Colonic mucosa (tissue), 4 donors: ENCODE results near the gene CCDC97. TPM values are rescaled to one million over a fixed set of nuclear protein-coding genes. Genes with fewer than 3 reads are reported as not detected.
A peak's percentile ranks its signal among the peaks of the same experiment; 100 is the strongest.

Experiments used
- DNase-seq: peaks from one replicate; pipeline ENCODE4 v3.0.0-alpha.2; 2020
- H3K27ac ChIP-seq: fragments of 200-600 bp; one replicate; pipeline ENCODE4 v1.8.0; 2021
- H3K27me3 ChIP-seq: fragments of 200-600 bp; one replicate; pipeline ENCODE4 v1.8.0; 2021
- H3K36me3 ChIP-seq: fragments of 200-600 bp; one replicate; pipeline ENCODE4 v1.8.0; 2021
- H3K4me1 ChIP-seq: fragments of 200-600 bp; one replicate; pipeline ENCODE4 v1.8.0; 2021; ENCODE audit warnings: mild to moderate bottlenecking
- H3K4me3 ChIP-seq: fragments of 200-600 bp; one replicate; pipeline ENCODE4 v1.8.0; 2021
- H3K9ac ChIP-seq, 2 donors: one replicate each; pipeline ENCODE4 v1.7.0; 2013; ENCODE audit warnings: control low read depth in 2 of 2, low read depth in 2 of 2, low read length in 2 of 2
- H3K9me3 ChIP-seq: fragments of 200-600 bp; one replicate; pipeline ENCODE4 v1.8.0; 2021
- CTCF ChIP-seq: fragments of 200-600 bp; IDR thresholded peaks from one replicate; pipeline ENCODE4 v1.8.0; 2022; ENCODE audit warnings: antibody characterized with exemption, mild to moderate bottlenecking
- intact Hi-C: fragments of 100-400 bp; cut with DNase I; formaldehyde crosslinking; loops from one replicate; pipeline ENCODE4 v1.14.1; 2022
- total RNA-seq, 2 donors: library from RNA; stranded (reverse); fragmentation: NEBNext Ultra II Directional in 1 of 2; extraction: Animal tissue kit (Norgen Biotek cat#: 25700) in 1 of 2; gene quantifications; one replicate each; pipeline ENCODE4 v1.2.1, GENCODE V29; 2021
- donor health status: healthy.
- donor health status: DM: no; HTN: no; CAD: no.
- donor health status: DM: no; HTN: no; CAD: no.

Gene CCDC97
- total RNA-seq, 2 donors from 2014 or later: 20.6 to 30.5 TPM

- H3K9ac ChIP-seq: no peak overlapping the region
- intact Hi-C loops: no loop called here
- H3K4me3 ChIP-seq: no peak overlapping the region
- no peaks in the 10 kb centered on the region for H3K27me3 ChIP-seq
- DNase-seq: no peak
- no peaks in the 10 kb centered on the region for H3K36me3 ChIP-seq
- no peak overlapping the region for H3K27ac ChIP-seq
- H3K9me3 ChIP-seq: no peaks in the 10 kb centered on the region
- peaks cover 10% of the 10 kb centered on the region for H3K4me1 ChIP-seq
- TF ChIP-seq CTCF: no peak
Observed at GRCh38 chr19:41332468-41332867, 22.5 kb downstream of the CCDC97 start.

GRCh38 chr19:41334793-41335192 lies 24.8 kb downstream of the CCDC97 start:
- Histone ChIP-seq H3K27me3 (no peaks in the 10 kb centered on the region), H3K4me1 (no peaks in the 10 kb centered on the region), H3K9ac (no peak overlapping the region), H3K36me3 (no peaks in the 10 kb centered on the region), H3K4me3 (no peak overlapping the region), H3K9me3 (no peaks in the 10 kb centered on the region), H3K27ac (no peak overlapping the region)
- no peak for TF ChIP-seq CTCF
- intact Hi-C loops: no loop called here
- DNase-seq: no peak

GRCh38 chr19:41335467-41335866 lies 25.5 kb downstream of the CCDC97 start:
- no peaks in the 10 kb centered on the region for H3K36me3 ChIP-seq
- H3K4me3 ChIP-seq: no peak overlapping the region
- no peaks in the 10 kb centered on the region for H3K27me3 ChIP-seq
- H3K27ac ChIP-seq: no peak overlapping the region
- DNase-seq: no peak
- no peaks in the 10 kb centered on the region for H3K4me1 ChIP-seq
- H3K9me3 ChIP-seq: no peaks in the 10 kb centered on the region
- intact Hi-C loops: no loop called here
- no peak overlapping the region for H3K9ac ChIP-seq
- no peak for TF ChIP-seq CTCF

GRCh38 chr19:41339936-41340335 lies 30.0 kb downstream of the CCDC97 start:
- no peaks in the 10 kb centered on the region for H3K9me3 ChIP-seq
- no peaks in the 10 kb centered on the region for H3K27me3 ChIP-seq
- intact Hi-C loops: loop anchor here (10.0 kb wide), 2 partner anchors 105 to 225 kb away; partner anchors contain the start of gene ERICH4
- H3K4me3 ChIP-seq: no peak overlapping the region
- no peak overlapping the region for H3K27ac ChIP-seq
- H3K9ac ChIP-seq: no peak overlapping the region
- H3K36me3 ChIP-seq: no peaks in the 10 kb centered on the region
- TF ChIP-seq CTCF: no peak
- no peak for DNase-seq
- H3K4me1 ChIP-seq: no peaks in the 10 kb centered on the region

GRCh38 chr19:41341669-41342490 lies 31.9 kb downstream of the CCDC97 start:
- H3K27me3 ChIP-seq: no peaks in the 10 kb centered on the region
- no peaks in the 10 kb centered on the region for H3K36me3 ChIP-seq
- intact Hi-C loops: loop anchor here (10.0 kb wide), 2 partner anchors 103 to 223 kb away; partner anchors contain the start of gene ERICH4
- H3K9ac ChIP-seq: no peak overlapping the region
- no peak overlapping the region for H3K27ac ChIP-seq
- H3K9me3 ChIP-seq: no peaks in the 10 kb centered on the region
- DNase-seq: peak; percentile 32
- H3K4me3 ChIP-seq: no peak overlapping the region
- H3K4me1 ChIP-seq: no peaks in the 10 kb centered on the region
- TF ChIP-seq CTCF: peak; percentile 21
